HG03039 (cell line): Measurements from ENCODE around the gene ERCC6L2.

Experiments used
- ATAC-seq: cut with Tn5 transposase; IDR thresholded peaks from one replicate; pipeline ENCODE4 v1.9.1; 2021; ENCODE audit warnings: mild to moderate bottlenecking, moderate library complexity; ENCODE audit not compliant: unreplicated experiment

Gene ERCC6L2

GRCh38 chr9:95857896-95858295 is 17.6 kb upstream of the ERCC6L2 start:
- ATAC-seq: no peak

GRCh38 chr9:95862343-95862742 is 13.1 kb upstream of the ERCC6L2 start:
- no peak for ATAC-seq

GRCh38 chr9:95864852-95865580 is 10.5 kb upstream of the ERCC6L2 start:
- no peak for ATAC-seq

GRCh38 chr9:95870352-95870751 is 5.1 kb upstream of the ERCC6L2 start:
- no peak for ATAC-seq

GRCh38 chr9:95870906-95871305 is 4.6 kb upstream of the ERCC6L2 start:
- no peak for ATAC-seq

GRCh38 chr9:95874303-95874988 is 1.0 kb upstream of the ERCC6L2 start:
- ATAC-seq: no peak

- ATAC-seq: peak; percentile 24
These were observed 544 bp upstream of the ERCC6L2 start for GRCh38 chr9:95874989-95875304.

- ATAC-seq: no peak
These were observed 600 bp downstream of the ERCC6L2 start for GRCh38 chr9:95876138-95876444.

- ATAC-seq: no peak
These were observed 1.1 kb downstream of the ERCC6L2 start for GRCh38 chr9:95876595-95876994.

- no peak for ATAC-seq
These were observed 2.5 kb downstream of the ERCC6L2 start for GRCh38 chr9:95877984-95878383.

- ATAC-seq: no peak
These were observed 4.1 kb downstream of the ERCC6L2 start for GRCh38 chr9:95879591-95879990.

- no peak for ATAC-seq
These were observed 4.7 kb downstream of the ERCC6L2 start for GRCh38 chr9:95880021-95880690.

- no peak for ATAC-seq
These were observed 12.5 kb downstream of the ERCC6L2 start for GRCh38 chr9:95887926-95888497.

GRCh38 chr9:95890594-95890993 is 15.1 kb downstream of the ERCC6L2 start:
- no peak for ATAC-seq

GRCh38 chr9:95891067-95891671 is 15.7 kb downstream of the ERCC6L2 start:
- ATAC-seq: no peak

- no peak for ATAC-seq
These were observed 17.2 kb downstream of the ERCC6L2 start for GRCh38 chr9:95892690-95893089.

- no peak for ATAC-seq
These were observed 21.1 kb downstream of the ERCC6L2 start for GRCh38 chr9:95896580-95896979.

- no peak for ATAC-seq
These were observed 26.0 kb downstream of the ERCC6L2 start for GRCh38 chr9:95901506-95901905.

- ATAC-seq: no peak
These were observed 27.9 kb downstream of the ERCC6L2 start for GRCh38 chr9:95903398-95903797.

GRCh38 chr9:95907794-95908193 is 32.3 kb downstream of the ERCC6L2 start:
- no peak for ATAC-seq

GRCh38 chr9:95910023-95910707 is 34.7 kb downstream of the ERCC6L2 start:
- ATAC-seq: no peak
